Skeletal muscle satellite cell (primary cell): ENCODE measurements around the gene ZNF793. TPM values are rescaled to one million over a fixed set of nuclear protein-coding genes. Genes with fewer than 3 reads are reported as not detected.

Experiments
- H3K27me3 ChIP-seq: 2 replicates; pipeline ENCODE4 v1.7.0; 2013; ENCODE audit warnings: low read length; ENCODE audit not compliant: control insufficient read depth, insufficient read depth
- H3K36me3 ChIP-seq: 2 replicates; pipeline ENCODE4 v1.7.0; 2013; ENCODE audit warnings: mild to moderate bottlenecking, control low read depth, low read length; ENCODE audit not compliant: insufficient read depth
- H3K4me1 ChIP-seq: 2 replicates; pipeline ENCODE4 v1.7.0; 2013; ENCODE audit warnings: low read length; ENCODE audit not compliant: control insufficient read depth, insufficient read depth
- H3K4me2 ChIP-seq: 2 replicates; pipeline ENCODE4 v1.7.0; 2013; ENCODE audit warnings: mild to moderate bottlenecking, low read length
- H3K4me3 ChIP-seq: 2 replicates; pipeline ENCODE4 v1.7.0; 2013; ENCODE audit warnings: low read length
- H3K9ac ChIP-seq: 2 replicates; pipeline ENCODE4 v1.7.0; 2013; ENCODE audit warnings: mild to moderate bottlenecking, low read depth, low read length, moderate library complexity
- H3K9me3 ChIP-seq: replicated peaks from 2 replicates; pipeline ENCODE4 v1.7.0; 2013; ENCODE audit warnings: mild to moderate bottlenecking, control low read depth, low read length
- total RNA-seq: library from RNA; depleted of rRNA; stranded (reverse); fragments of >200 nt; gene quantifications from 2 replicates; pipeline ENCODE4 v1.2.3, GENCODE V29; 2012; rRNA removed

Gene ZNF793
- 0.22 and 0.51 TPM in 2 replicates for total RNA-seq

GRCh38 chr19:37506387-37507166 lies at the start of gene ZNF793:
Gene ZNF793 (plus strand): TSS chr19:37506939. CDS start chr19:37523440, 16,501 bp downstream.
- Histone ChIP-seq H3K4me1 (no peaks in the 10 kb centered on the region), H3K9ac (peak within 1 kb of the TSS; percentile 82), H3K9me3 (no peaks in the 10 kb centered on the region), H3K4me2 (peak within 1 kb of the TSS; percentile 84), H3K27me3 (no peaks in the 10 kb centered on the region), H3K36me3 (no peaks in the 10 kb centered on the region), H3K4me3 (peak within 1 kb of the TSS; percentile 80)

- Histone ChIP-seq H3K4me1 (peaks cover 5% of the 10 kb centered on the region), H3K9ac (peak overlapping the region; percentile 88), H3K9me3 (no peaks in the 10 kb centered on the region), H3K36me3 (peaks cover 25% of the 10 kb centered on the region), H3K4me2 (peak overlapping the region; percentile 94), H3K27me3 (no peaks in the 10 kb centered on the region), H3K4me3 (peak overlapping the region; percentile 85)
Observed at GRCh38 chr19:37466277-37466797, 40.4 kb upstream of the ZNF793 start.

GRCh38 chr19:37466798-37467607 lies 39.7 kb upstream of the ZNF793 start, which contains the start of gene ZNF569:
Gene ZNF569 (minus strand): TSS chr19:37467444. CDS start chr19:37444921, 22,523 bp downstream.
- Histone ChIP-seq H3K9me3 (no peaks in the 10 kb centered on the region), H3K36me3 (peaks cover 29% of the 10 kb centered on the region), H3K4me1 (peaks cover 5% of the 10 kb centered on the region), H3K27me3 (no peaks in the 10 kb centered on the region), H3K9ac (peak within 1 kb of the TSS; percentile 88), H3K4me2 (peak within 1 kb of the TSS; percentile 94), H3K4me3 (peak within 1 kb of the TSS; percentile 85)

DNA sequence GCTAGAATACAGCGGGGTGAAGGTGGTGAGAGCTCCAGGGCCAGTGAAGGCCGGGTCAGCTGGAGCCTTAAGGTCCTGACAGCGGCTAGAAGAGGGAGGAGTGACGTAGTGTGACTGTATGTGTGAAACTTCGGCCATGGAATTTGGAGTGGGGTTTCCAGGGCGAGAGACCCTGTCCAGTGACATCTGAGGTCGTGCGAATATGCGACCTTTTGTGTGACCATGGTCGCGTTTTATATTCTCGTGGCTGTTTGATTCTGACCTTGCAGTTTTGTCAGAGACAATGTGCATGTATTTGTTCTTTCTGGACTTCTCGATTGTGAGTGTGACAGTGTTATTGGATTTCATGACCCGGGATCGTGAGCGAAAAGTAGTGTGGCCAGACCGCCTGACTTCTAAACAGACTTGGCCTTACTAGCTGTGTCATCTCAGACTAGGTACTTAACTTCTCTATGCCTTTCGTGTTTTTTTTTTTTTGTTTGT lies 39.1 kb upstream of the ZNF793 start:
- peaks cover 32% of the 10 kb centered on the region for H3K36me3 ChIP-seq
- no peaks in the 10 kb centered on the region for H3K9me3 ChIP-seq
- H3K9ac ChIP-seq = peak overlapping the region; percentile 88

GRCh38 chr19:37468961-37469777 lies 37.6 kb upstream of the ZNF793 start, which contains the start of gene ZNF570:
Gene ZNF570 (plus strand): TSS chr19:37469356. CDS start chr19:37470355, 999 bp downstream.
- Histone ChIP-seq H3K27me3 (no peaks in the 10 kb centered on the region), H3K36me3 (peaks cover 29% of the 10 kb centered on the region), H3K4me1 (peaks cover 5% of the 10 kb centered on the region), H3K9ac (peak within 1 kb of the TSS; percentile 78), H3K4me2 (peak within 1 kb of the TSS; percentile 94), H3K4me3 (peak within 1 kb of the TSS; percentile 85), H3K9me3 (peaks cover 7% of the 10 kb centered on the region)

More for the DNA sequence above, 39.1 kb upstream of the ZNF793 start:
- H3K4me3 ChIP-seq = peak overlapping the region; percentile 85
- peaks cover 5% of the 10 kb centered on the region for H3K4me1 ChIP-seq
- H3K4me2 ChIP-seq = peak overlapping the region; percentile 94
- no peaks in the 10 kb centered on the region for H3K27me3 ChIP-seq

GRCh38 chr19:37470216-37470615 lies 36.5 kb upstream of the ZNF793 start:
- peaks cover 22% of the 10 kb centered on the region for H3K36me3 ChIP-seq
- peaks cover 5% of the 10 kb centered on the region for H3K4me1 ChIP-seq
- H3K4me2 ChIP-seq = peak overlapping the region; percentile 94
- H3K9ac ChIP-seq = peak overlapping the region; percentile 78
- H3K9me3 ChIP-seq = peaks cover 7% of the 10 kb centered on the region
- no peaks in the 10 kb centered on the region for H3K27me3 ChIP-seq
- H3K4me3 ChIP-seq = peak overlapping the region; percentile 85

DNA sequence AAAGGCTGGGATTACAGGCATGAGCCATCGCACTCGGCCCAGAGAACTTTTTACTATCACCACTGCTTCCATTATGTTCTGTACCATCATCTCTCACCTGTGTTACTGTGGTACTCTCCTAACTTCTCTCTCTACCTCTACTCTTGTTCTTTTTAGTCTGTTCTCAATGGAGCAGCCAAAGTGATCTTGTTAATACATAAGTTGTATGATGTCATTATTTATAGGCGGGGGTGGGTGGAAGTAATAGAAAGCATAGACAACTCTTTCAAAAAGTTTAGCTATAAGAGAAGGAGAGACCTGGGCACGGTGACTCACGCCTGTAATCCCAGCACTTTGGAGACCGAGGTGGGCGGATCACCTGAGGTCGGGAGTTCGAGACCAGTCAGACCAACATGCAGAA lies 34.6 kb upstream of the ZNF793 start:
- Histone ChIP-seq H3K9me3 (peaks cover 9% of the 10 kb centered on the region), H3K36me3 (peaks cover 41% of the 10 kb centered on the region), H3K4me3 (no peak overlapping the region), H3K4me2 (no peak overlapping the region), H3K9ac (no peak overlapping the region), H3K27me3 (no peaks in the 10 kb centered on the region), H3K4me1 (peaks cover 5% of the 10 kb centered on the region)

DNA sequence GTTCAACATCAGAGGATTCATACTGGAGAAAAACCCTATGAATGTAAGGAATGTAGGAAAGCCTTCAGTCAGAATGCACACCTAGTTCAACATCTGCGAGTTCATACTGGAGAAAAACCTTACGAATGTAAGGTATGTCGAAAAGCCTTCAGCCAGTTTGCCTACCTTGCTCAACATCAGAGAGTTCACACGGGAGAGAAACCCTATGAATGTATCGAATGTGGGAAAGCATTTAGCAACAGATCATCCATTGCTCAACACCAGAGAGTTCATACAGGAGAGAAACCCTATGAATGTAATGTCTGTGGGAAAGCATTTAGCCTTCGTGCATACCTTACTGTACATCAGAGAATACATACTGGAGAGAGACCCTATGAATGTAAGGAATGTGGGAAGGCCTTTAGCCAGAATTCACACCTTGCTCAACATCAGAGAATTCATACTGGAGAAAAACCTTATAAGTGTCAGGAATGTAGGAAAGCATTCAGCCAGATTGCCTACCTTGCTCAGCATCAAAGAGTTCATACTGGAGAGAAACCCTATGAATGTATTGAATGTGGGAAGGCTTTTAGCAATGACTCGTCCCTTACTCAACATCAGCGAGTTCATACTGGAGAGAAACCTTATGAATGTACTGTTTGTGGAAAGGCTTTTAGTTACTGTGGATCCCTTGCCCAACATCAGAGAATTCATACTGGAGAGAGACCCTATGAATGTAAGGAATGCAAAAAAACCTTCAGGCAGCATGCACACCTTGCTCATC lies 22.2 kb upstream of the ZNF793 start:
- Histone ChIP-seq H3K4me2 (no peak overlapping the region), H3K27me3 (no peaks in the 10 kb centered on the region), H3K4me1 (no peaks in the 10 kb centered on the region), H3K9me3 (peaks cover 57% of the 10 kb centered on the region), H3K9ac (no peak overlapping the region), H3K4me3 (no peak overlapping the region), H3K36me3 (peaks cover 40% of the 10 kb centered on the region)

GRCh38 chr19:37492213-37492612 lies 14.5 kb upstream of the ZNF793 start:
- Histone ChIP-seq H3K36me3 (no peaks in the 10 kb centered on the region), H3K9ac (no peak overlapping the region), H3K4me2 (no peak overlapping the region), H3K27me3 (no peaks in the 10 kb centered on the region), H3K4me1 (no peaks in the 10 kb centered on the region), H3K9me3 (peaks cover 21% of the 10 kb centered on the region), H3K4me3 (no peak overlapping the region)

DNA sequence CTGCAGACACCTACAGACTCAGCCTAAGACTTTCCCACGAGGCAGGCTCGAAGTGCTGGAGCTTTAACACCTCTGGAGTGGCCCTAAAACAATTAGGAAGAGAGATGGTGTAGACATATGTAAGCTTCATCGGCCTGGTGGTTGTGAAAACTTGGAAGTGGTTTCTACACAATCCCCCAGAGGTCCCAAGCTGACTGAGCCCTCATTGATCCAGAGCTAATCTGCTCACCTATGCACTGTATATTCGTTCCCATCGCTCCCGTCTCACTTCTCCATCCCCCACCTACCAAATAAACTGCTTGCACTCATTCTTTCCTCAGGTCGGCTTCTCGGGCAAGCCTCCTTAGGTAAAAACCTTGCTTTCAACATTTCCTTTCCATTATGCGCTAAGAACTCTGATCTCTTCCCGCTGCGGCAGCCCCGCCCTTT lies 767 bp upstream of the ZNF793 start:
- Histone ChIP-seq H3K4me1 (no peaks in the 10 kb centered on the region), H3K9me3 (no peaks in the 10 kb centered on the region), H3K9ac (peak overlapping the region; percentile 82), H3K36me3 (no peaks in the 10 kb centered on the region), H3K27me3 (no peaks in the 10 kb centered on the region), H3K4me2 (peak overlapping the region; percentile 84), H3K4me3 (peak overlapping the region; percentile 80)
